GM10248 (cell line): ENCODE data around the gene PRR14.

Source experiments
- CTCF ChIA-PET: fragments of 300-600 bp; sonication (Branson Sonifier 250); formaldehyde crosslinking; extraction: SDS; loops from one replicate; lab custom pipeline; 2021; ENCODE audit warnings: antibody characterized with exemption; lab: Yijun Ruan, JAX
- POLR2A ChIA-PET: fragments of 350-650 bp; sonication (Branson Sonifier 250); formaldehyde crosslinking; extraction: SDS; loops from one replicate; lab custom pipeline; 2020; ENCODE audit warnings: antibody characterized with exemption; lab: Yijun Ruan, JAX
- DNase-seq: peaks from one replicate; pipeline ENCODE4 v3.0.0; 2012; ENCODE audit errors: extremely low spot score
- TF ChIP-seq, protein P1 (sequence below): IDR thresholded peaks from 2 replicates; pipeline ENCODE4 v1.5.1; 2012; ENCODE audit warnings: mild to moderate bottlenecking, low read depth; ENCODE audit errors: extremely low read depth, missing control alignments, control extremely low read depth

PRR14 gene

GRCh38 chr16:30641378-30641982 lies 9.3 kb upstream of the PRR14 start:
- no peak for DNase-seq
- POLR2A ChIA-PET: no interaction called here
- CTCF ChIA-PET: interaction anchor here (1.0 to 2.2 kb wide), 7 partner anchors 9 to 212 kb away, joined by 3 to 10 read pairs (median 5); partner anchors contain the start of genes DCTPP1 and PRR14
- TF ChIP-seq, protein P1, sequence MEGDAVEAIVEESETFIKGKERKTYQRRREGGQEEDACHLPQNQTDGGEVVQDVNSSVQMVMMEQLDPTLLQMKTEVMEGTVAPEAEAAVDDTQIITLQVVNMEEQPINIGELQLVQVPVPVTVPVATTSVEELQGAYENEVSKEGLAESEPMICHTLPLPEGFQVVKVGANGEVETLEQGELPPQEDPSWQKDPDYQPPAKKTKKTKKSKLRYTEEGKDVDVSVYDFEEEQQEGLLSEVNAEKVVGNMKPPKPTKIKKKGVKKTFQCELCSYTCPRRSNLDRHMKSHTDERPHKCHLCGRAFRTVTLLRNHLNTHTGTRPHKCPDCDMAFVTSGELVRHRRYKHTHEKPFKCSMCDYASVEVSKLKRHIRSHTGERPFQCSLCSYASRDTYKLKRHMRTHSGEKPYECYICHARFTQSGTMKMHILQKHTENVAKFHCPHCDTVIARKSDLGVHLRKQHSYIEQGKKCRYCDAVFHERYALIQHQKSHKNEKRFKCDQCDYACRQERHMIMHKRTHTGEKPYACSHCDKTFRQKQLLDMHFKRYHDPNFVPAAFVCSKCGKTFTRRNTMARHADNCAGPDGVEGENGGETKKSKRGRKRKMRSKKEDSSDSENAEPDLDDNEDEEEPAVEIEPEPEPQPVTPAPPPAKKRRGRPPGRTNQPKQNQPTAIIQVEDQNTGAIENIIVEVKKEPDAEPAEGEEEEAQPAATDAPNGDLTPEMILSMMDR: no peak

DNA sequence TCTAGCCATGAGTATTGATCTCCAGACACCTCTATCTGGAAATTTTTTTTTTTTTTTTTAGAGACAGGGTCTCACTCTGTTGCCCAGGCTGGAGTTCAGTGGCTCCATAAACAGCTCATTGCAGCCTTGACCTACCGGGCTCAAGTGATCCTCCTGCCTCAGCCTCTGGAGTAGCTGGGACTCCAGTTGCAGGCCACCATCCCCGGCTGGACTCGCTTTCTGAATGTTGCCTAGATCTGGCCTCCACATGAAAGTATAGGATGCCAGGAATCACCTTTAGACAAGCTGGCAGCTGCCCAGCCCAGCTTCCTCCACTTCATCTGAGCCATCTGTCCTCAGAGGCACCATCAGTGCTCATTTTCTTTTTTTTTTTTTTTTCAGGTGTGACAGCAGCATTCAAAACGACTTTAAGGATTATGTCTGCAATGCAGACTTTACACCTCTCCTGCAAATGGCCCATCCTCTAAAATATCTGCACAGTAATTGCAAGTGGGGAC lies 6.4 kb upstream of the PRR14 start:
- no peak for DNase-seq
- POLR2A ChIA-PET: interaction anchor here (0.6 kb wide), 1 partner anchor 120 kb away, joined by 4 read pairs; no protein-coding TSS in a partner anchor
- TF ChIP-seq, protein P1: no peak
- CTCF ChIA-PET: interaction anchor here (1.1 to 3.0 kb wide), 5 partner anchors 14 to 47 kb away, joined by 3 to 24 read pairs (median 3); no protein-coding TSS in a partner anchor

DNA sequence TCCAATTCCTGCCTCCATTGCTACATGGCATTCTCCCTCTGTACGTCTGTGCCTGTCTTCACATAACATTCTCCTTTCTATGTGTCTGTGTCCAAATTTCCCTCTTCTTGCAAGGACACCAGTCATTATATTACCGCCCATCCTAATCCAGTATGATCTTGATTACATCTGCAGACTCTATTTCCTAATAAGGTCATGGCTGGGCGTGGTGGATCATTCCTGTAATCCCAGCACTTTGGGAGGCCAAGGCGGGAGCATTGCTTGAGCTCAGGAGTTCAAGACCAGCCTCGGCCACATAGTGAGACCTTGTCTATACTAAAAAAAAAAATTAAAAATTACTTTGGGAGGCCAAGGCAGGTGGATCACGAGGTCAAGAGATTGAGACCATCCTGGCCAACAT lies 5.0 kb upstream of the PRR14 start:
- TF ChIP-seq, protein P1: no peak
- DNase-seq: no peak
- POLR2A ChIA-PET: interaction anchor here (0.9 kb wide), 1 partner anchor 19 kb away, joined by 4 read pairs; no protein-coding TSS in a partner anchor
- CTCF ChIA-PET: interaction anchor here (1.2 to 3.0 kb wide), 6 partner anchors 13 to 110 kb away, joined by 3 to 24 read pairs (median 5); partner anchors contain the start of gene FBRS

DNA sequence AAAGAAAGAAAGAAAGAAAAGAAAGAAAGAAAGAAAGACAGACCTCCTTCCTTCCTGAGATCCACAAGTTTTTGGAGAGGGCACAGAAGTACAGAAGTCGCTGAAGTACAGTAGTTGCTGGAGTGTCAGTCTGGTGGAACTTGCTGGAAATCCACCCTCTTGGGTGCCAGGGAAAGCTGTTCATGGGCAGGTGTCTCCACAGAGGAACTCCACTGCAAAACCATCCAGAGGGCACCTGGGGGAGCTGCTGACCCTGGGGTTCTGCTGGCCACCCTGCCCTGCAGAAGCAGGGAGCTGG lies 3.5 kb upstream of the PRR14 start:
- TF ChIP-seq, protein P1: no peak
- POLR2A ChIA-PET: no interaction called here
- CTCF ChIA-PET: interaction anchor here (1.0 to 2.4 kb wide), 4 partner anchors 11 to 217 kb away, joined by 3 to 6 read pairs (median 5); partner anchors contain the start of genes DCTPP1 and FBRS
- no peak for DNase-seq

DNA sequence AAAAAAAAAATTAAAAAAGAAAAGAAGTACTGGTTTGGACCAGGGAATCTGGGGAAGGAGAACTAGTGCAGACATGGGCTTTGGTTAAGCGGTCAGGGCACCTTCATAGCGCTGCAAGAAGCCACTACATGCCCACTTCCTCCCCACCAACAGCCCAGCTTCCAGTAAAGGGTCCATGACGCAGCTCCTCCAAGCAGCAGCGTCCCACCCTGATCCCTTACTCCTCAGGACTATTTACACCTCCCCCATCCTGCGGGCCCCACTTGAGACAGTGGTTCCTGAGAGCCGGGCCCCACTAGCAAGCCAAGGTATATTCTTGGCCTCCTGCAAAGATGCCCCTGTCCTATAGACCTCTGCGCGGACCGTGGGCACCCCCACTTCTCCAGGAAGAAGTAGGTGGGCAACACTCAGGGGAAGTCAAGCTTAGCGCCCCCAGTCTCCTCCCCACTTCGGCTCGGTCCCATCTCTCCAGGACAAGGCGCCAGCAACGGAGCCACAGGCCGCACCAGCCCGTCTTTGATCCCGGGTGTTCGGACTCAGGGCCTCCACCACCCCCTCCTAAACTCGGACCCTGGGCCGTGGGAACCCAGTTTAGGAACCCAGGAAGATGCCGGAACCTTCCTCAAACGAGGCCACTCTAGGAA lies 913 bp upstream of the PRR14 start:
- no peak for DNase-seq
- ChIA-PET POLR2A (interaction anchor here (0.7 to 1.2 kb wide), 5 partner anchors 9 to 279 kb away, joined by 3 to 7 read pairs (median 3); no protein-coding TSS in a partner anchor), CTCF (interaction anchor here (0.9 to 1.9 kb wide), 10 partner anchors 8 to 179 kb away, joined by 3 to 10 read pairs (median 4); partner anchors contain the start of gene FBRS)
- TF ChIP-seq, protein P1: no peak

DNA sequence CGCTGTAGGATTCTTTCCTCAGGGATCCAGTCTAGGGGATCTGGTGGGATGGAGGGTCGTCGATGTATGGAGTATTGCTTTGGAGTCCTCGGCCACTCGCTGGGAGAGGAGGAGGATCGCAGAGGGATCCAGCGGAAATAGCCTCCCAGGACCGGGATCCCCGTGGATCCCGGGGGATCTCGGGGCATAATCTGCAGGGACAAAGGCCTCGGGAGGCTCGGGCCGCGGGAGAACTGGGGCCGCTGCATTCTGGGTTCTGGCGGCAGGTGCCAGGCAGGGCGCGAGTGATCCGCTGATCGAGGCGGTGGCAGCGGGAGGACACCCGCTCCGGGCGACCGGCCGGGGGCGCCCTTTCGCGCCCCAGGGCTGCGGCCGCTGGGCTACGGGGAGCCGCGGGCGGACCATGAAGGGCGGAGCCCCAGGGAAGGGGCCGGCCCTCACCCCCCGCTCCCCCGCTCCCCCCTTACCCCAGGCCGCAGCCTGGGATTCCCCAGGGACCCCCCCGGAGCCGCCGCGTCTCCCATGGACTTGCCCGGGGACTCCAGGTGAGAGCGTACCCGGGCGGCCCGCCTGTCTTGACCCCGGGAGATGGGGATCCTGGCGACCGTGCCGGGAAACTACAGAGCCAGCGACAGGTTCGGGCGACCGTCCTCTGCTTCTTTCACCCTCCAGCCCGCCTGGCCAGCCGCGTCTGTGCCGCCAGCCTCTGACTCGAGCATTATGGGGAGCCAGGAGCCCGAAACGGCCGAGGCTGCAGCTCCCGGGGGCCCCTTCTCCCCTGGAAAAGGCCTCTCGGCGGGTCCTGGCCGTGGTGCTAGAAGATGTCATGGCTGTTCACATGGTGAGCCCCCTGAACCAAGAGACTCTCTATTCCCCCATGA lies 604 bp downstream of the PRR14 start:
- peak; percentile 88 for DNase-seq
- ChIA-PET CTCF (interaction anchor here (0.7 to 1.9 kb wide), 16 partner anchors 9 to 236 kb away, joined by 3 to 10 read pairs (median 4); partner anchors contain the start of gene DCTPP1), POLR2A (interaction anchor here (0.8 to 1.2 kb wide), 2 partner anchors 8 to 17 kb away, joined by 3 to 5 read pairs; no protein-coding TSS in a partner anchor)
- TF ChIP-seq, protein P1: peak; percentile 84
